Stimulated activated CD8-positive, alpha-beta memory T cell treated with anti-CD3 and anti-CD28 coated beads, Interleukin-12 subunit alpha, Interleukin-12 subunit beta, amount 100 ng/mL, for 4 hours (primary cell): Measurements from ENCODE around the gene COPB1.

Experiments
- DNase-seq: peaks from one replicate; pipeline ENCODE4 v3.0.0-alpha.2; 2020; ENCODE audit warnings: low read depth

Gene COPB1

DNA sequence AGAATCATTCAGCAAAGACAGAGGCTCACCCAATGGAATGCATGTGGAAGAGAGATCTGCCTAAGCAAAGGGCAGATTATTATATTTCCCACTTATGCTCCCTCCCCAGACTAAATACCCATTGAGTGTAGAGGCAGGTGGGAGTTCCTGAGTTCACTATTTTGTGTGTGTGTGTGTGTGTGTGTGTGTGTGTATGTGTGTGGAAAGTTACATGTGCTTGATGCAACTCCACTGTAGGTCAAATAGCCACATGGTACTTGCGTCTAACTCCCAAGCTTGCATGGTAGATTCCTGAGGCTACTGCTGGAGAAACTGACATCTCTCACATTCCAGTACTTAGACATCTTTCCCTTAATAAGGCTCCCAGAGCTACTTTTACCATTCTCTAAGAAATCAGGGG, 3.4 kb upstream of the COPB1 start:
- no peak for DNase-seq

DNA sequence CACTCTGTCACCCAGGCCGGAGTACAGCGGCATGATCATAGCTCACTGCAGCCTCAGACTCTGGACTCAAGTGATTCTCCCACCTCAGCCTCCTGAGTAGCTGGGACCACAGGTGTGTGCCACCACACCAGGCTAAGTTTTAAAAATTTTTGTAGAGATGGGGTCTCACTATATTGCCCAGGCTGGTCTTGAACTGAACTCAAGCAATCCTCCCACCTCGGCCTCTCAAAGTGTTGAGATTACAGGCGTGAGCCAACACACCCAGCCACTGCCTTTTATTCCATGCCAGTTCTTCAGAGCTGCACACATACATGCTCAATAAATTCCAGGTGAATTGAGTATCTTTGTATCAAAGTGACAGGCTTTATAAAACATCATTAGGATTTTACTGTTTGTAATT, 2.4 kb upstream of the COPB1 start:
- DNase-seq = no peak

DNA sequence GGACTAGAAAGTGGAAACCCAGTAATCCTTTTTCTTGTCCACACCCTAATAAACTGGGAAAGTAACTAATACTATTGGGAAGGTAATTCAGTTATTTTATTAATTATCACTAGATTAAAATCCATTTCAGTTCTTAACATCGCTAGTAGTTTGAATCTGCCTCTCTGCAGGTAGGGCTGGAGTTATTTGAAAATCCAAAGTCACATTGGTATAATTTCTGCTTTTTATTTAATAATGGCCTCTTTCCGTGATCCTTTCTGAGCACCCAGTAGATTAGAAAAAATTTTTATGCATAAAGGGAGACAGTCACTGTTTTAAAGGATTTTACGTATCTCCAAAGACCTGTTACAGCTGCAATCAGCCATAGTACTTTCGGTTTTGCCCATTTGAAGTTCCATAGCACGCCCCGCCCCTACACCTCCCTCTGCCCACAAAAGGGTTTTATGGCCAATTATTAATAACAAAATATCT, 605 bp upstream of the COPB1 start:
- DNase-seq = peak; percentile 15

DNA sequence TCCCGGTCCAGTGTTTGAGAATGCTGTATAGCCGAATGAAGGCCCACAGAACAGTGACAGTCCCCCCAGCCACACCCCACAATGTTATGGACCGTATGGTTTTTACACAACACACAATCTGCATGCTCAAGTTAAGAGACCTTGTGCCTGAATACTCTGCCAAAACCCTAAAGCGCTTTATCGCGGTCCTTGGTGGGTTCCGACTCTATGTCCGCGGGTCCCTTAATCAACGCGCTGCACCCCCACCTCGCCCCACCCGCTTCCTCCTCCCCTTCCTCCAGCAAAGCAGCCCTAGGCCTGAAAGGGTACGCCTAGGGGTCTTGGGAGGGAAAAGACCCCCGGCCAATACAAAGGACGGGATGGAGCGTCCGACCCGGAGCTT, 442 bp downstream of the COPB1 start:
- no peak for DNase-seq

DNA sequence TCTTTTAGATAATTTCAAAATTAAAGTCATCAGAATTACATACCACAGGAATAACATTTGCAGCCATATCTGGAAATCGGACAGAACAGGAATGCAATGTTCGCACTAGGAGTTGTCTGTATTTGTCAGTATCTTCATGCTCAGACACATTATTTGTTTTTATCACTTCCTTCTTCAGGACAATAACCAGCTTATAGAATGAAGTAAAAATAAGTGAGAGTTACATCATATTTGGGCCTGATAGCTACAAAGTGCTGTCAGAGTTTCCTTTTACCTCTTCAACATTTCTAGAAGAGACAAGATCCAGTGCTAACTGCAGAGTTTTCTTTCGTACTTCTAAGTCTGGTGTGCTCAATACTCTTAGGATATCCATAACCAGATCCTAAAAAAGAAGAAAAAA, 18.9 kb downstream of the COPB1 start:
- DNase-seq = no peak

DNA sequence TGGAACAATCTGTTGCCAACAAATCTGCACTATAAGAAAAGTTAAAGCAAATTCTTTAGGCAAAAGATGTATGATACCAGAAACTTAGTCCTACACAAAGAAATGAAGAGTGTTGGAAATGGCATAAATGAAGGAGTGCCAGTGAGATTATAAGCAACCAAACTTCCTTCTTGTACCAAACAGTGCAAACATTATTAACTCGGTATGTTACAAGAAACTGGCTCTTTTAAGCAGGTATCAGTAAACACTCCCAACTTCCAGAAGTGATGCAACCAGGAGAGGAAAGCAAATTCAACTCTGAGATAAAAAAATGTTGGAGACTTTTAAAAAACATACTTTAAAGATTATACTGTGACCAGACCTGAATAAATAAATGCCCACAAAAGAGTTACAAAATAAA, 28.5 kb downstream of the COPB1 start:
- no peak for DNase-seq

DNA sequence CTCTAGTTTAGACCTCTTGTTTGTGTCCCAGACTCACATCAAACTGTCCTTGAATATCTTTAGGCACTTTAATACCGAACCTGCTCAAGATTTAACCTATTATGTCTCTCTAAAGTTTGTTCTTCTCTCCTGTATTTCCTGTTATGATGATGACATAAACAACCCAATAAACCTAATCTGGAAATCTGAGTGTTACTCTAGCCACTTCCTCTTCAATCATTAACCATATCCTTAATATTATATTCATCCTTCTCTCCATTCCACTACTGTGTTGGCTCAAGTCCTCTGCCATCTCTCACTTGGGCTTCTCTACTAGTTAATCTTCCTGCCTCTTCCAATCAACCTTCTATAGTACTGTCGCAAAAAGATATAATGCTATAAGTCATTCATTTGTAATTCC, 36.0 kb downstream of the COPB1 start:
- no peak for DNase-seq

DNA sequence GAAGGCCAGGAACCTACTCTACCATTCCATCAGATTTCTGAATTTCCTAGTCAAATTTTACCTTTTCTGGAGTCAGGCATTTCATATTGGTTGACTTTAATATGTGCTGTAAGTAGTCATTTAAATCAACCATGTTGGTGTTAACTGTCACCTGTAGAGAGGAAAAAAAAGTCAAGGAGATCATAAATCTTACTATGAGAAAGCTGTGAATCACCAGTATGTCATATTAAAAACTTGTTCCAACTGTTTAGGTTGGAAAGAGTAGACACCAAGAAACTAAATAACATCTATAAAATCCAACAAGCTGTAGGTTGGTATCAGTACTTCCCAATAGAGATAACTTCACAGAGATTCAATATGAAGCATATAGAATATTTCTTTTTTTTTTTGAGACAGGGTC, 39.5 kb downstream of the COPB1 start:
- no peak for DNase-seq

DNA sequence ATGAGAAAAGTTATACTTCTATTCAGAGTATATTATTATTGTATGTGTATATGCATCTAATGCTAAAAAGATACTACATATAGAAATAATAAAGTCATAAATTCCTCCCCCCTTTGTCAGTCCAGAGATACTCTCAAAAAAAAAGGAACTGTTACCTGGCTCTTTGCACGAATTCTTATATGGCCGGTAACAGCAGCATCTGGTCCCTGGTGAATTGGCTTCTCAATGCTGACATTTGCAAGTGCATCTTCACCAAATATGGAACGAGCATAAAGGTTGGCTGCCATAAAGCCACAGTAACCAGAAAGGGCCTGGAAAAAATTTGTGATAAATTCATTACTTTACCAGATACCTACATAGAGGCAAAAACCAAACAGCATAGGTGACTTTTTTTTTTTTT, 41.2 kb downstream of the COPB1 start:
- DNase-seq = no peak

DNA sequence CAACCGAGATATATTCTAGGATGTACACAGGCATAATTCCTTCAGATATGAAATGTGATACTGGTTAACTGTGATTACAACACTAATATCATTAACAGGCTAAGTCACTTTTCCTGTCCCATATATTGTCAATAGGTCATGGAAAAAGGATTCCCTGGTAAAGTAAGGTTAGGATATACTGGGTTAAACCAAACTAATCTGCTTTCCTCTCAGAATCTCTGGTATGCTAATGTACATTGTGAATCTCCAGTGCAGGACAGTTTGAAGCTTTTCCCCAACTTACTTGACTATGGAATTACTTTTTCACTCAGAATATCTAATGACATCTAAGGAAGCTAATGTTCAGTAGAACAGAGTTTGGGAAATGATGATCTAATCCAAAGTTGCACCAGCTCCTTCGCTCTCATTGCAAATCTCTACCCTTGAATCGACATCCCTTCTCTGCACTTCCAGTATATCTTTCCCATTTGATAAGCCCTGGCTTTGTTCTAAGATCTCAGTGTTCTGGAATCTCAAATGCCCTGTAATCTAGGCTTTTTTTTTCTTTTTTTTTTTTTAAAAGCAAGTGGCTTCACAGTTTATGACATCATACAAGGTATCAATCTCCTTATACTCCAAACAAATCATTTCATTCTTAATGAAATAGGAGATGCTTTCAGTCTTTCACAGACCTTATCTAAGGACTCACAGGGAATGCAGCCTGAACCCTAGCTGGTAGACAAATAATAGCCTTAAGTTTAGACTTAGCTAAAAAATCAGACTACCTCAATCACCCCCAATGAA, 43.8 kb downstream of the COPB1 start:
- no peak for DNase-seq

DNA sequence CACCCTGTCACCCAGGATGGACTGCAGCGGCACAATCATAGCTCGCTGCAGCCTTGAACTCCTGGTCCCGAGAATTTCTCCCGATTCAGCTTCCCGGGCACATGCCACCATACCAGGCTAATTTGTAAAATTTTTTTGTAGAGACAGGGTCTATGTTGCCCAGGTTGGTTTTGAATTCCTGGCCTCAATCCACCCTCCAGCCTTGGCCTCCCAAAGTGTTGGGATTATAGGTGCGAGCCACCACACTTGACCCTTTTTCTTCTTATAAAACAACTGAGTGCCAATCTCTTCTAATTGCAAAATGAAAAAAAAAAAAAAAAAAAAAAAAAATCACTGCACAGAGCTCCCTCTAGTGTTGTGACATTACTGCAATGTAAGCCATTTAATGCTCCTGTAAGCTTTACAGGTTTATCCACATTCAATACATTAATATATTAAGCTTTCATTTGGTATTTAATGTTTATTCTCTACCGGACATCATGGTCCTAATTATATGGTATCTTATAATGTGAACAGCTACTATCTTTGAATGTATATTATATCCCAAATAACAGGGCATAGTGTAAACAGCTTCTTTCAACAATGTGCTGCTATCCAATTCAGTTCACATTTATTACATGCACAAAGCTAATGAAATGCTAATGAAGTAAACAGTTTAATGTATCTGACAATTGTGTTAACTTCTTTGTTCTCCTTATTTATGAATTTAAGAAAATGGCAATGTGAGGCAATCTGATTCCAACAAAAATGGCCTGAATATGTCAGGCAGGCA, 44.6 kb downstream of the COPB1 start:
- DNase-seq = no peak

DNA sequence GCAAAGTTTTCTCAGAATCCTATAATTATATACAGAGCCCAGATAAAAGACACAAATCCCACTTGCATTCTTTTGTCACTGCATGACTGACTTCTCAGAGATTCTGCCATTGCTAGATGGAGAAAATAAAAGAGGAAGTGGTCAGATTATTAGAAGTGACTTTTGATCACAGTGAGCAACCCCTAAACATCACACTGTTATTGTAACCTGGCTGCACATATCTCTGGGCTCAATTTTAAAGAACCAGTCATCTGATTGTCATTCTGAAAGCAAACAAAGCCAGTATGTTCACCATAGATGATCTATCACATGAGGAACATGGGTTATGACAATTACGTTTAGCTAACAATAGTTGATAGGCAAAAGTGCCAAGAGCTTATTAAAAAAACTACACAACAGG, 47.8 kb downstream of the COPB1 start:
- no peak for DNase-seq

DNA sequence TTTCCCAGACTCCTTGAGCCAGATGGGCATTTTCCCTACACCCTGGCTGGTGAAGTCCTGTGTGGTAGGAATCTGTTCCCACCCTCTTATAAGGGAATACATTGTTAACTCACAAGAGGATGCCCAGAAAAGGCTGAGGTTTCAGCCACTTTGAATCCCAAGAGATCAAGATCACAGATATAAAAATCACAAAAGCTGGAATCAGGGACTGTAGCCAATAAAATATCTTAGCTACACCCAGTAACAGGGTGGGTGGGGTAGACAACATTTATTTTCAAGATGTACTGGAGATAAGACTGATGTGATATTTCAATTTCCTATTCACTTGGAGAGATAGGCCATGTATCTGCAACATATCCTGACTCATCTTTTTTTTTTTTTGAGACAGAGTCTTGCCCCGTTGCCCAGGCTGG, 50.3 kb downstream of the COPB1 start:
- DNase-seq = no peak

DNA sequence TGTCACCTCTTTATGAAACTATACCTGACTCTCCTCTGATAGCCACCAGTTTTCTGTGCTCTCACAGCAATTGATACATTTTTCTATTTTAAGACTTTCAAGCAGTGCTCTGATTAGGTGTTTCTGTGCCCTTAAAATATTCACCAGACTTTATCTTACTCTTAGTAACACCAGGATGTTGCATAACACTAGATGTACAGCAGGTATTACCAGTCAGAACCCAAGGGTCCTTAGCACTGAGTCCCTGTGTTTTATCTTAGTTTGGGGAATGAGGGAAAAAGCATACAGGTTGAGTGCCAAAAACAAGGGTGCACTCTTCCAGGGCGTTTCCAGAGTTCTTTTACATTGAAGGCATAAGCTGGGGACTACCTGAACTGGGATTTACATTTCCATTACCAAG, 51.4 kb downstream of the COPB1 start:
- DNase-seq = no peak

DNA sequence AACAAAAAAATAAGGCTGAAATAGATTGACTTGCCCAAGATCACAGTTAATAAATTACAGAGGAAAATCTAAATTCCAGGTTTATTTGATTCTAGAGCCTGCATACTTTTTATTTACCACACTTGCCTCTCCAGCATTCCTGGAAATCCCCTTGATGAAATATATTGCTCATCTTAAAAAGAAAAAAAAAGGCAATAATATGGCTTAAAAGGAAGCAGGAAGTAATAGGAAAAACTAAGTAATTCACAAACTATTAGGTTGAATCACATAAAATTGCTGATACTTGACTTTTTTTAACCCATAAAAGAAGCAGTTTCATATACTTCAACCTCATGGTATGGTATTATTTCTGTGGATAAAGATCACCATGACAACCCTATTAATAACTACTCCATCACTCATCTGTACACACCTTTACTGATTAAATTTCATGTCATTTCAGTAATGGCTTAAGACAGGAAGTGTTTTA, 52.9 kb downstream of the COPB1 start:
- no peak for DNase-seq

DNA sequence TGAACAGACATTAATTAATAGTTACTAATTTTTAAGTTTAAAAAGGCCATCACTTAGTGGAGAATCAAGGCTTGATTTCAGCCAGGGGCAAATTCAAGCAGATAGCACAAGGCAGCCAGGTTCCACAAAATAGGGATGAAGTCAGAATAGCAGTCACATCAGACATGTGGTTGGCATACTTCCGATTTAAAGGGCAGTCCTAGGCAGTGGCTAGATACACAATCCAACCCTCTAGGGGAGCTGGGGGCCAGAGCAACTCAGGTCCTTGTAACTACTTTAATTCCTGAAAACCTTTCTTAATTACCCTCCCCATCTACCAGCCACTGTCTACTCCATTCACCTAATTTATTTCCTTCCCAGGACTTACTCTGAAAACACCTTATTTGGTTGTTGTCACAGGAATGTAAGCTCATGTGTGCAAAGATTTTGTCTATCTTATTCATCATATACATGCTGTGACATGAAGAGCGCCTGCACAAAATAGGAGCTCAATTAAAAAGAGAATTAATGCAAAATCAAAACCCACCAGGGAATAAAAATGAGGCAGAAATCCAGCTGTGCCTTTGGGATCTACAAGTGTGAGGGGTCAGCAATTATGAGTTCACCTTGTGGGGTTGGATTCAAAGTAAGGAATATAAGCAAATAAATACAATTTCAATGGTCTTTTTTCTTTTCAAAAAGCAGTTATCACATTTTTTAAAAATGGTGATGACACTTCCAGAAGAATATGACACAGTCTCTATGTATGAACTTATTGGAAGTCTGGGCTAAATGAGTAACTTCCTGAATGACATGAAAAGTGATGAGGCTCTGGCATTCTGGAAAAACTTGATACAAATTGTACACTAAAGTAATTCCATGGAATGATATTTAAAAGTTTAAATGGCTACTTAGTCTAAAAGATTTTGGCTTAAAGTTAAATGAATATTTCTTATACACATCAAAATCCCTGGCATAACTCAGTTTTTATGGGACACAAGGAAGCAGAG, 53.8 kb downstream of the COPB1 start:
- DNase-seq = no peak

DNA sequence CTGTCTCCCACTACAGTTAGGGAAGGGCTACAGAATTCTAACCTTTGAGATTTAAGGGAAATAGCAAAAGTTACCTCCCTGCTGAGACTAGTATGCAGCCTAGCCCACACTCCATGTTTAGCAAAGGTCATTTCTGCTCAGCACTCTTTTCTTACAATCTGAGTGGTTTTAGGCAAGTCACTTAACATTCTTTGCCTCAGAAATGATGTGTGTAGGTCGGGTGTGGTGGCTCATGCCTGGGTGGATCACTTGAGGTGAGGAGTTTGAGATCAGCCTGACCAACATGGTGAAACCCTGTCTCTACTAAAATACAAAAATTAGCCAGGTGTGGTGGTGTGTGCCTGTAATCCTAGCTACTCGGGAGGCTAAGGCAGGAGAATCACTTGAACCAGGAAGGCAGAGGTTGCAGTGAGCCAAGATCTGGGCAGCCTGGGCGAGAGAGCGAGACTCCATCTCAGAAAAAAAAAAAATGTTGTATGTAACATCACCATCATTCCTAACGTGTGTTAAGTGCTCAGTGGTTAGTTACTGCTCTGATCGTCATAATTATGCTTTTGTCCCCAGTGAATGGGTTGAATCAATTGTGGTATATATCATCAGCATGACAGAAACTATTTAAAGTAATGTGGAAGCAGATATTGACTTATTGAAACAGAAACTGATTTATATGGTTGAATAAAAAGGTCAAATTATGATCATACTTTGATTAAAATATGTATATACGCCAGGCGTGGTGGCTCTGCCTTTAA, 55.0 kb downstream of the COPB1 start:
- DNase-seq = no peak

DNA sequence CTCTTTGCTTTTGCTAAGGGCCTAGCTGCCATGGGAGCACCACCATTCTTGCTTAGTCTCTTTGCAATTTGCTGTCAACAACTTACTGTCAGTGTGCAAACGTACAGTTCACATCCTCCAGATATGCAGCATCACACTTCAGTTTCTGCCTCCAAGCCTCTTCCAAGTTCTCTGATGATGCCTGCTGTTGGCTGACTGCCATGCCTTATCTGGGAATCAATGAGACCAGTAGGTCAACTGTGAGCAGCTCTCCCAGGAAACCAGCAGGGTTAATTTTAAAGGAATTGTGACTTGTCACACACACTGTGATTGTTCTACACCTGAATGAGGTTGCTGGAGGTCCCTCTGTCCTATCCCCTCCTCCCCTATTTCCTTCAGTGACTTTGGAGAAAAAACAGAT, 56.0 kb downstream of the COPB1 start:
- no peak for DNase-seq

DNA sequence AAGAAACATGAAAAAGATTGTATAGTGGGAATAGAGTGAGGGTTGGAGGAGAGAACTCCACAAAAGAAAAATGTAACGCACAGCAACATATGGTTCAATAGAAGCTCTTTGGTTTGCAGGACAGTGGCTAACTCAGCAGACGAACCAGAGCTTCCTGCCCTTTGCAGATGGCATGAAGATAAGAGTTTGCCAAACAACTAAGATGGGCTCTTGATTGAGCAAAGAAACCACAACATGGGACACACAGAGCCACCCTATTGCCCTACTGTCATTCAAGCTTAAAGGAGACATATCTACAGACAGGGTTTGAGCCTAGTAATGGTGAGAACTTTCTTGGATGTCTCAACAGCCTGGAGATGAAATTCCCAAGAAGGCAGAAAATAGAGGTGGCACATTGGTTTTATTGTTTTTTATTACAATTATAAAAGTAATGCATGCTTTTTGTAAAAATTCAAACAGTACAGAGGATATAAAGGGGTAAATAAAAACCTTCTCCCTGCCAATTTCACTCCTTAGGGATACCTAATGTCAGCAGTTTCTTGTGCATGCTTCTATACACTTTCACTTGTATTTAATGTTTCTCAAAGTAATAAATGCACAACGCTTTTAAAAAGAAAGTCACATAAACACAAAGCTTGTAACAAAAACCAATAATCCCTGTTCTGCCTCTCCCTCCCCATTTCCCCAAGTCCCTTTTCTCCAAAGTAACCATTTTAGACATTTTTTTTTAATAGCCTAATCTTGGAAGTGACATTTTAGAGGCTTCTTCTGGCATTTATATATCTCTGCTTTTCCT, 63.7 kb downstream of the COPB1 start:
- no peak for DNase-seq

DNA sequence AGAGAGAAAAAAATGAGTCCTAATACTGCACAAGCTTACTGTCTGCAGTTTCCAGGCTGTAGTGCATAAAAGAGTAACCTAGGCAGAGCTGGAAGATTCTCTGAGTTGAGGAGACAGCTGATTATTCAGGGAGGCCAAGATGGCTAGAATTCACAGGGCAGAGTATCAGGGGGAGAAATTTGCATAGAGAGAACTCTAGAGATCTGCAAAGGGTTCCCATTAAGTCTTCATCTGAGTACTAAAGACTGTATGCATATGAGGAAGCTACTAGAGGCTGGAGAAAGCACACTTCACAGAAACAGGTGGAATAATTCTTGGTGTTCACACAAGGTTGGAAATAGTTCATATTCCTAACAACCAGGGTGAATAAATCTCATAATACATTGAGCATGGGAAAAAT, 74.0 kb downstream of the COPB1 start:
- no peak for DNase-seq

DNA sequence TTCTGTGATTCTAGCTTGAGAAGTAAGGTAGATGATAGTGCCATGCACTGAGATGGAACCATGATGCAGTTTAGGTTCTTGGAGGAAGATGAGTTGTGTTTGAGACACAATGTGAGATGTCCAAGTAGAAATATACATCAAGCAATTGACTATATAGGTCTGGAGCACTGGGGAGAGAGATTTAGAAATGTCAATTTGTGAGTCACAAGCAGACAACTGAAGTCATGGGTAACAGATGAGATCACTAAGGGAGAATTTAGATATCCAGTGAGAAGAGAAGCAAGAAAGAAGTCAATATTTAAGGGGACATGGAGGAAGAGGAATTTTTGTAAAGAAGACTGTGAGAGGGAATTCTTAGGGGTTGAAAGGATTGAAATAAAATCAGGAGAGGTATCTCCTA, 75.5 kb downstream of the COPB1 start:
- DNase-seq = no peak
